ENCODE data around the gene HAUS8.

HAUS8 gene

GRCh38 chr19:17045907-17046502 lies 29.2 kb downstream of the HAUS8 start:
- TF ChIP-seq CTCF (IDR thresholded peaks at IDR 0.05; ENCODE audit: unreplicated experiment in 3 of 3) = no peak
- H3K4me1 Mint-ChIP-seq = peaks cover 8% of the 10 kb centered on the region
- H3K4me3 Mint-ChIP-seq = no peak overlapping the region
- H3K9me3 Mint-ChIP-seq = no peaks in the 10 kb centered on the region
- H3K36me3 Mint-ChIP-seq (ENCODE audit: low read depth) = peaks cover 9% of the 10 kb centered on the region
- H3K27me3 Mint-ChIP-seq (ENCODE audit: low read depth) = peaks cover 14% of the 10 kb centered on the region
- no peak overlapping the region for H3K27ac Mint-ChIP-seq

GRCh38 chr19:17043744-17044143 lies 31.5 kb downstream of the HAUS8 start:
- Mint-ChIP-seq H3K9me3 (no peaks in the 10 kb centered on the region), H3K36me3 (ENCODE audit: low read depth) (peaks cover 3% of the 10 kb centered on the region), H3K4me1 (peaks cover 8% of the 10 kb centered on the region), H3K27ac (no peak overlapping the region), H3K4me3 (no peak overlapping the region), H3K27me3 (ENCODE audit: low read depth) (peaks cover 14% of the 10 kb centered on the region)
- no peak for TF ChIP-seq CTCF (IDR thresholded peaks at IDR 0.05; ENCODE audit: unreplicated experiment in 3 of 3)

- peak overlapping the region; percentile 13 to 35 (median 31) for H3K4me3 Mint-ChIP-seq
- H3K9me3 Mint-ChIP-seq = no peaks in the 10 kb centered on the region
- no peak for TF ChIP-seq CTCF (IDR thresholded peaks at IDR 0.05; ENCODE audit: unreplicated experiment in 3 of 3)
- peaks cover 8% of the 10 kb centered on the region for H3K4me1 Mint-ChIP-seq
- H3K27ac Mint-ChIP-seq = peak overlapping the region; percentile 29 to 80 (median 59)
- H3K27me3 Mint-ChIP-seq (ENCODE audit: low read depth) = peaks cover 21% of the 10 kb centered on the region
- H3K36me3 Mint-ChIP-seq (ENCODE audit: low read depth) = no peaks in the 10 kb centered on the region
These were observed 33.3 kb downstream of the HAUS8 start for GRCh38 chr19:17041976-17042375.

DNA sequence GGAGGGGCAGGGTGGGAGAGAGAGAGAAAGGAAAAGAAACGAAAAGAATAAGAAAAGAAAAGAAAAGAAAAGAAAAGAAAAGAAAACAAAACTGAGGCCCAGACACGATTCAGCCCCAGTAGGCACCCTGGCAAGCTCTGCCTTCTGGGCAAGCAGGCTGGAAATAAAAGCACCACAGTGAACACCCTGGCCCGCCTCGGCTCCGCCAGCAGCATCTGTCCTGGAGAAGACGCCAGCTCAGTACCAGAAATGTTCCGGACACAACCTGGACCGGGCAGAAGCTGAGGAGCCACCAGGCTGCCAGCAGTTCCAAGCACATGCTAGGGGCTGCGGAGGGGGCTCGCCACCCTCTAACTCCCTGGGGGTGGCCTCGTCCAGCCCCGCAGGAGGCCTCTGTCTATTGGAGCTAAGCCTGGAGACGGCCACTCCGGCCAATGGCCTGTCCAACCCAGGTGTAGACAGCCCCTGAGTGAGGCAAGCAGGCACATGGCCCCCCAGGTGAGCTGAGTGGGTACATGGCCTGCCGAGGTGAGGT lies 37.2 kb downstream of the HAUS8 start:
- Mint-ChIP-seq H3K27ac (no peak overlapping the region), H3K27me3 (ENCODE audit: low read depth) (peaks cover 31% of the 10 kb centered on the region), H3K4me1 (peaks cover 8% of the 10 kb centered on the region), H3K36me3 (ENCODE audit: low read depth) (no peaks in the 10 kb centered on the region), H3K4me3 (no peak overlapping the region), H3K9me3 (no peaks in the 10 kb centered on the region)
- no peak for TF ChIP-seq CTCF (IDR thresholded peaks at IDR 0.05; ENCODE audit: unreplicated experiment in 3 of 3)

DNA sequence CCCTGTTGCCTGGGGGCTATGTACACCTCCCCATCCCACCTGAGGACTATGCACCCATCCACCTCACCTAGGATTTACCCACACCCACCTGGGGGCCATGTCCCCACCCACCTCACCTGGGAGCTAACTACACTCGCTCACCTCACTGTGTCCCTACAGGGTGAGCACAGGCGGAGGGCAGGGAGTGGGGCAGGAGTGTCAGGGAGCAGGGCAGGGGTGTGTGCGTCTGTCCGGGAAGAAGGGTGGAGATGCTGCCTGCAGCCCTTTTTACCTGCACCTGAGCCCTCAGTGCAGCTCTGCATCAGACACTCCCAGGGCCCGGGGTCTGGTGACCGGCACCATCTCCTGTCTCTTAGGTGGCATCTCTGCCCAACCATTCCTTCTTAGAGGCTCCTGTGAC lies 38.1 kb downstream of the HAUS8 start:
- H3K4me3 Mint-ChIP-seq = no peak overlapping the region
- H3K9me3 Mint-ChIP-seq = no peaks in the 10 kb centered on the region
- no peak for TF ChIP-seq CTCF (IDR thresholded peaks at IDR 0.05; ENCODE audit: unreplicated experiment in 3 of 3)
- peaks cover 32% of the 10 kb centered on the region for H3K27me3 Mint-ChIP-seq (ENCODE audit: low read depth)
- H3K4me1 Mint-ChIP-seq = peaks cover 7% of the 10 kb centered on the region
- H3K36me3 Mint-ChIP-seq (ENCODE audit: low read depth) = no peaks in the 10 kb centered on the region
- no peak overlapping the region for H3K27ac Mint-ChIP-seq

DNA sequence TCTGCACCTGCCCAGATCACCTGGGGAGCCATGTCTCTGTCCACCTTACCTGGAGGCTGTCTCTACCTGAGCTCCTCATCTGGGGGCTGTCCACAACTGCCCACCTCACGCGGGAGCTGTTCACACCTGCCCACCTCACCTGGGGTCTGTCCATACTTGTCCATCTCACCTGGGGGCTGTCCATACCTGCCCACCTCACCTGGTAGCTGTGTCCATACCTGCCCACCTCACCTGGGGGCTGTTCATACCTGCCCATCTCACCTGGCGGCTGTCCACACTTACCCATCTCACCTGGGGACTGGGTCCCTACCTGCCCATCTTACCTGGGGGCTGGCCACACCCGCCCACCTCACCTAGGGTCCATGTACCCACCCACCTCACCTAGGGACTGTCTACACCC lies 38.6 kb downstream of the HAUS8 start:
- H3K4me3 Mint-ChIP-seq = no peak overlapping the region
- H3K36me3 Mint-ChIP-seq (ENCODE audit: low read depth) = no peaks in the 10 kb centered on the region
- no peak overlapping the region for H3K27ac Mint-ChIP-seq
- H3K27me3 Mint-ChIP-seq (ENCODE audit: low read depth) = peaks cover 27% of the 10 kb centered on the region
- TF ChIP-seq CTCF (IDR thresholded peaks at IDR 0.05; ENCODE audit: unreplicated experiment in 3 of 3) = no peak
- peaks cover 2% of the 10 kb centered on the region for H3K4me1 Mint-ChIP-seq
- H3K9me3 Mint-ChIP-seq = no peaks in the 10 kb centered on the region

All from nephron (organoid).